Neural crest cell (in vitro differentiated cells): ENCODE measurements around the gene HTR3B. TPM values are rescaled to one million over a fixed set of nuclear protein-coding genes. Genes with fewer than 3 reads are reported as not detected.
"Not testable (repeated sequence)": the region's sequence is repeated elsewhere in the genome, so short reads cannot be mapped to it uniquely, and the experiment has no call there.

Experiments used
- DNase-seq: peaks from one replicate; pipeline ENCODE4 v3.0.0; 2021; ENCODE audit warnings: low read depth, mixed read lengths, low spot score
- H3K27ac Mint-ChIP-seq: one replicate; pipeline ENCODE4 v1.8.0; 2021; ENCODE audit warnings: mild to moderate bottlenecking, mixed read lengths; ENCODE audit not compliant: unreplicated experiment
- H3K27me3 Mint-ChIP-seq: 2 replicates; pipeline ENCODE4 v1.8.0; 2021; ENCODE audit warnings: low read depth, mild to moderate bottlenecking, mixed read lengths
- H3K36me3 Mint-ChIP-seq: 2 replicates; pipeline ENCODE4 v1.8.0; 2021; ENCODE audit warnings: low read depth, mild to moderate bottlenecking, mixed read lengths
- H3K4me1 Mint-ChIP-seq: 2 replicates; pipeline ENCODE4 v1.8.0; 2021; ENCODE audit warnings: mixed read lengths
- H3K4me3 Mint-ChIP-seq: one replicate; pipeline ENCODE4 v1.8.0; 2021; ENCODE audit warnings: mild to moderate bottlenecking, mixed read lengths
- H3K9me3 Mint-ChIP-seq: 2 replicates; pipeline ENCODE4 v1.8.0; 2021; ENCODE audit warnings: mixed read lengths
- total RNA-seq: library from RNA; stranded (reverse); gene quantifications from 2 replicates; pipeline ENCODE4 v1.2.1, GENCODE V29; 2021
- TF ChIP-seq, protein P1 (sequence below): fragments of 200-600 bp; sonication (generic); conservative IDR thresholded peaks from 2 replicates; pipeline ENCODE4 v1.5.0; 2021; ENCODE audit warnings: antibody characterized with exemption, mild to moderate bottlenecking

Gene HTR3B
- total RNA-seq, 1 donor from 2014 or later = 0.26 TPM

DNA sequence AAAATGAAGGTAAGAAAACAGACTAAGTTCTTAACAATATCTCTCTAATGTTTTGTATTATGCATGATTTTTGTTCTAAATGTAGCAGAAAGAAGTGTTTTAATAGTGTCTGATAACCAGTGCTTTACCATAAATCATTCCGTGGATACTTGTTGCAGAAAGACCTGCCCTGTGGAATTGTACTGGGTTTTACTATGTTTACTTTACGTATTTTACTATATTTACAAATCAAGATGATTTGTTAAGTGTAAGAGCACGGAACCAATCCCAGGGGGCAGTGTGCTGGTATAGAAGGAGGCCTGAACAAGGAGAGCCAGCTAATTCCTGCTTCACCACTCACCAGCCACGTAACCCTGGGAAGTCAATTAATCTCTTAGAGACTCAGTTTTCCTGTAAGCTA is 1.4 kb downstream of the HTR3B start:
- no peak overlapping the region for H3K4me3 Mint-ChIP-seq
- no peak overlapping the region for H3K27ac Mint-ChIP-seq
- H3K36me3 Mint-ChIP-seq = no peaks in the 10 kb centered on the region
- no peaks in the 10 kb centered on the region for H3K27me3 Mint-ChIP-seq
- no peaks in the 10 kb centered on the region for H3K4me1 Mint-ChIP-seq
- H3K9me3 Mint-ChIP-seq = peaks cover 2% of the 10 kb centered on the region
- DNase-seq = no peak
- TF ChIP-seq, protein P1, sequence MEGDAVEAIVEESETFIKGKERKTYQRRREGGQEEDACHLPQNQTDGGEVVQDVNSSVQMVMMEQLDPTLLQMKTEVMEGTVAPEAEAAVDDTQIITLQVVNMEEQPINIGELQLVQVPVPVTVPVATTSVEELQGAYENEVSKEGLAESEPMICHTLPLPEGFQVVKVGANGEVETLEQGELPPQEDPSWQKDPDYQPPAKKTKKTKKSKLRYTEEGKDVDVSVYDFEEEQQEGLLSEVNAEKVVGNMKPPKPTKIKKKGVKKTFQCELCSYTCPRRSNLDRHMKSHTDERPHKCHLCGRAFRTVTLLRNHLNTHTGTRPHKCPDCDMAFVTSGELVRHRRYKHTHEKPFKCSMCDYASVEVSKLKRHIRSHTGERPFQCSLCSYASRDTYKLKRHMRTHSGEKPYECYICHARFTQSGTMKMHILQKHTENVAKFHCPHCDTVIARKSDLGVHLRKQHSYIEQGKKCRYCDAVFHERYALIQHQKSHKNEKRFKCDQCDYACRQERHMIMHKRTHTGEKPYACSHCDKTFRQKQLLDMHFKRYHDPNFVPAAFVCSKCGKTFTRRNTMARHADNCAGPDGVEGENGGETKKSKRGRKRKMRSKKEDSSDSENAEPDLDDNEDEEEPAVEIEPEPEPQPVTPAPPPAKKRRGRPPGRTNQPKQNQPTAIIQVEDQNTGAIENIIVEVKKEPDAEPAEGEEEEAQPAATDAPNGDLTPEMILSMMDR = peak; percentile 49

DNA sequence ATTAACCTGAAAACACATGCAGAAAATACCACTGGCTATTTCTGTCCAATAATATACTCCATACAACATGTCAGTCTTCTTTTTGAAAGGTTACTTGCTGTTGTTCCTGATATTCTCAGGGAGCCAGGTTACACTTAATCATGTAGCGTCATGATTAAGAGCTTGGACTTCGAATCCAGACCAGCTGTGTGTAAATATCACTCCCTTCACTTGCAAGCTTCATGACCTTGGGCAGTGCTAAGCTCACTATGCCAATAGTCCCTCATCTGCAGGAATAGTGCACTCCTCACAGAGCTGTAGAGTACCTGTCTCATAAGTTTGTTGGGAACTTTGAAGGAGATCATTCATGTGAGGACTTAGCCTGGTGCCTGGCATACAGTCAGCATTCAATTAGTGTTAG is 1.9 kb downstream of the HTR3B start:
- Mint-ChIP-seq H3K27ac (no peak overlapping the region), H3K27me3 (no peaks in the 10 kb centered on the region), H3K9me3 (peaks cover 2% of the 10 kb centered on the region), H3K4me3 (no peak overlapping the region), H3K4me1 (no peaks in the 10 kb centered on the region), H3K36me3 (no peaks in the 10 kb centered on the region)
- DNase-seq = no peak
- TF ChIP-seq, protein P1 = no peak

DNA sequence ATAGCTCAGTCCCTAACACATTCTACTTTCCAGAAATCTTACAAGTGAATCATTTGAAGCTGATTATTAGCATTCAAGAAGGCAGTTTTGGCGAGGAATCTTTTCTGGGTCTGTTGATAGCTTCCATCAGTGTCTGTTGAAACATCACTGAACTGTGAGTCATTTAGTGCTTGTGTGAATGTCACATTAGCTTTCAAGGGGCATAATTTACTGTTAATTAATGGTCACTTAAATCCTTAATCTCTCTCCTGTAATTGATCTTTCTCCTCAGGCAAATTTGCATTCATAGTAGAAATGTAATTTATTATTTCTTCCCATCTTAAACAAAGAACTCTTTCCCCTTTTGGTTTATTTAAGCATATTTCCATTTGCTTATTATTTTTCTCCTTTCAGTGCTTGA is 2.6 kb downstream of the HTR3B start:
- Mint-ChIP-seq H3K4me3 (no peak overlapping the region), H3K9me3 (peaks cover 5% of the 10 kb centered on the region), H3K27ac (no peak overlapping the region), H3K36me3 (no peaks in the 10 kb centered on the region), H3K4me1 (no peaks in the 10 kb centered on the region), H3K27me3 (no peaks in the 10 kb centered on the region)
- no peak for DNase-seq
- TF ChIP-seq, protein P1 = no peak

DNA sequence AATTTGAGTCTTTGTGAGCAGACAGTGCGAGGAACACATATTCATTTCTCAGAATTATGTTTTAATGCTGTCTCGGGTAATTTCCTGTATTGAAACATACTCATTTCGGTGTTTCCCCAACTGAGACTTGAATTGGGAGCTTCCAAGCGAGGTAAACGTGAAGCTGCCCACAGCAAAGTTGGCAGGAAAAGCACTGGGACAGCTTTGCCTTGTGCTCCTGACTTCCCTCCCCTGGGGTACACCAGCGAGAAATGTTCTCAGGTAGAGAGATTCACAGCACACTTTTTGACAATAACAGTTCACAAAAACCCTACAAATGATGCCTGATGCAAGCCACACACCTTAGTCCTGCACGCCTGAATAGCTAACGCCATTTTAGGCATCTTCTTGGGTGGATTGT is 3.1 kb downstream of the HTR3B start:
- Mint-ChIP-seq H3K27me3 (no peaks in the 10 kb centered on the region), H3K4me3 (no peak overlapping the region), H3K9me3 (peaks cover 5% of the 10 kb centered on the region), H3K27ac (no peak overlapping the region), H3K36me3 (no peaks in the 10 kb centered on the region), H3K4me1 (no peaks in the 10 kb centered on the region)
- DNase-seq = no peak
- TF ChIP-seq, protein P1 = no peak

DNA sequence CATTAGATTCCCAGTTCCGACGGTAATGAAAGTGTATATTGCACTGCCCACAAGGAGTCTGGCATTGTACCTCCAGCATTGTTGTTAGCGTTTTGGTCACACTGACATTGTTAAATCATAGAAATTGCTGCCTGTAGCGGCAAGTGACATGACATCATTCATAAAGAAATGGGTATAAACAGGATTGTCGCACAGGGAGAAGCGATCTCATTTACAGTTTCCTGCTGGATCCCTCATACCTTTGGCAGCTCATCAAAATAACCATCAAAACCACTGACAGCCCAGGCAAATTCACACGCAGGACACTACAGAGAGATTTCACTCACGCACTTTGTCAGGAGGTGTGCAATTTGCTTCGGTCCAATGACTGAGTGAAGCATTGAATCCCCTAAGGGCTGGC is 3.5 kb downstream of the HTR3B start:
- Mint-ChIP-seq H3K27ac (no peak overlapping the region), H3K27me3 (no peaks in the 10 kb centered on the region), H3K4me3 (no peak overlapping the region), H3K36me3 (no peaks in the 10 kb centered on the region), H3K9me3 (peaks cover 5% of the 10 kb centered on the region), H3K4me1 (no peaks in the 10 kb centered on the region)
- TF ChIP-seq, protein P1 = no peak
- no peak for DNase-seq

DNA sequence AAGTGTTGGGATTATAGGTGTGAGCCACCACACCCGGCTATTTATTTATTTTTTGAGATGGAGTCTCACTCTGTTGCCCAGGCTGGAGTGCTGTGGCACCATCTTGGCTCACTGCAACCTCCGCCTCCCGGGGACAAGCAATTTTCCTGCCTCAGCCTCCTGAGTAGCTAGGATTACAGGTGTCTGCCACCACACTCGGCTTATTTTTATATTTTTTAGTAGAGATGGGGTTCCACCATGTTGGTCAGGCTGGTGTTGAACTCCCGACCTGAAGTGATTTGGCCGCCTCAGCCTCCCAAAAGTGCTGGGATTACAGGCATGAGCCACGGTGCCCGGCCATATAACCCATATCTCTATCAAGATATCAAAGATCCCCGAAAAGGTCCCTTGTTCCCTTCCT is 6.9 kb downstream of the HTR3B start:
- H3K27ac Mint-ChIP-seq, H3K9me3 Mint-ChIP-seq, H3K36me3 Mint-ChIP-seq, H3K27me3 Mint-ChIP-seq, H3K4me1 Mint-ChIP-seq, H3K4me3 Mint-ChIP-seq, DNase-seq: not testable (repeated sequence)
